ENCODE data around the gene GOLPH3.

- no peak for TF ChIP-seq EZH2 (IDR thresholded peaks at IDR 0.05; ENCODE audit: low read length)
- no peak for TF ChIP-seq CTCF (optimal IDR thresholded peaks at IDR 0.05 in 1 of 3, IDR thresholded peaks at IDR 0.05 in 1 of 3, conservative IDR thresholded peaks at IDR 0.05 in 1 of 3; ENCODE audit: extremely low read depth in 1 of 3, insufficient read depth in 2 of 3, low read length in 3 of 3)
These were observed 75.2 kb downstream of the GOLPH3 start for GRCh38 chr5:32098890-32099310.
